NCI-H2196 (cell line): ENCODE data around the gene ROBO1.
A peak's percentile ranks its signal among the peaks of the same experiment; 100 is the strongest.

Source experiments
- DNase-seq: peaks from one replicate; lab custom pipeline; 2025; ENCODE audit not compliant: unreplicated experiment; lab: John Stamatoyannopoulos, UW

ROBO1 gene

GRCh38 chr3:78665776-78666469 is 1101.9 kb downstream of the ROBO1 start:
- DNase-seq: no peak

- no peak for DNase-seq
Observed at GRCh38 chr3:78665101-78665500, 1102.7 kb downstream of the ROBO1 start.

- DNase-seq: no peak
Observed at GRCh38 chr3:78660957-78661356, 1106.8 kb downstream of the ROBO1 start.

GRCh38 chr3:78659386-78659987 is 1108.3 kb downstream of the ROBO1 start:
- DNase-seq: peak; percentile 2

GRCh38 chr3:78647726-78648125 is 1120.1 kb downstream of the ROBO1 start:
- no peak for DNase-seq

GRCh38 chr3:78645628-78646310 is 1122.0 kb downstream of the ROBO1 start:
- peak; percentile 32 for DNase-seq

- no peak for DNase-seq
Observed at GRCh38 chr3:78644847-78645246, 1123.0 kb downstream of the ROBO1 start.

GRCh38 chr3:78642226-78643035 is 1125.4 kb downstream of the ROBO1 start:
- DNase-seq: no peak

GRCh38 chr3:78641703-78642102 is 1126.1 kb downstream of the ROBO1 start:
- DNase-seq: no peak

GRCh38 chr3:78634316-78634715 is 1133.5 kb downstream of the ROBO1 start:
- DNase-seq: no peak

- DNase-seq: no peak
Observed at GRCh38 chr3:78633626-78634025, 1134.2 kb downstream of the ROBO1 start.

GRCh38 chr3:78632925-78633553 is 1134.8 kb downstream of the ROBO1 start:
- DNase-seq: no peak

- DNase-seq: no peak
Observed at GRCh38 chr3:78629544-78629943, 1138.3 kb downstream of the ROBO1 start.

- DNase-seq: no peak
Observed at GRCh38 chr3:78621061-78621716, 1146.6 kb downstream of the ROBO1 start.

- DNase-seq: no peak
Observed at GRCh38 chr3:78614486-78614885, 1153.3 kb downstream of the ROBO1 start.

- DNase-seq: no peak
Observed at GRCh38 chr3:78613421-78613879, 1154.3 kb downstream of the ROBO1 start.

- no peak for DNase-seq
Observed at GRCh38 chr3:78611278-78611677, 1156.5 kb downstream of the ROBO1 start.

GRCh38 chr3:78610462-78611125 is 1157.2 kb downstream of the ROBO1 start:
- no peak for DNase-seq

- no peak for DNase-seq
Observed at GRCh38 chr3:78606756-78607155, 1161.0 kb downstream of the ROBO1 start.

GRCh38 chr3:78605178-78605577 is 1162.6 kb downstream of the ROBO1 start:
- DNase-seq: no peak
